Measurements from ENCODE around the gene PHF1. TPM values are rescaled to one million over a fixed set of nuclear protein-coding genes. Genes with fewer than 3 reads are reported as not detected.

PHF1 gene
- total and polyA plus RNA-seq, 2 of the 13 experiments (the other 11 are each of a cell fraction or from before 2014, with no cell fraction given), result 25.4 to 61.9 TPM

GRCh38 chr6:33391278-33391921, 19.4 kb upstream of the PHF1 start, which contains the start of gene KIFC1 (continued):
- TF ChIP-seq, protein P1, sequence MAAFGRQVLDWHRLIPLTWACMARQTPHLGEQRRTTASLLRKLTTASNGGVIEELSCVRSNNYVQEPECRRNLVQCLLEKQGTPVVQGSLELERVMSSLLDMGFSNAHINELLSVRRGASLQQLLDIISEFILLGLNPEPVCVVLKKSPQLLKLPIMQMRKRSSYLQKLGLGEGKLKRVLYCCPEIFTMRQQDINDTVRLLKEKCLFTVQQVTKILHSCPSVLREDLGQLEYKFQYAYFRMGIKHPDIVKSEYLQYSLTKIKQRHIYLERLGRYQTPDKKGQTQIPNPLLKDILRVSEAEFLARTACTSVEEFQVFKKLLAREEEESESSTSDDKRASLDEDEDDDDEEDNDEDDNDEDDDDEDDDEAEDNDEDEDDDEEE (CRISPR knock-in tag; IDR thresholded peaks at IDR 0.05), result peak; percentile 93; the same call in 1 of the 2 replicates
- TF ChIP-seq ZNF543 (CRISPR knock-in tag; IDR thresholded peaks at IDR 0.05) (no peak), ESRRA (CRISPR knock-in tag; IDR thresholded peaks at IDR 0.05; ENCODE audit: low read depth) (peak; percentile 70; the same call in 1 of the 2 replicates), TBX2 (CRISPR knock-in tag; IDR thresholded peaks at IDR 0.05; ENCODE audit: borderline replicate concordance) (peak; percentile 97), PHF21A (CRISPR knock-in tag; IDR thresholded peaks at IDR 0.05) (peak; percentile 98), KAT2B (IDR thresholded peaks at IDR 0.05; ENCODE audit: borderline replicate concordance, low read depth, low read length) (no peak), TSC22D2 (CRISPR knock-in tag; IDR thresholded peaks at IDR 0.05; ENCODE audit: borderline replicate concordance) (peak; percentile 70), ZNF704 (CRISPR knock-in tag; IDR thresholded peaks at IDR 0.05; ENCODE audit: borderline replicate concordance) (peak; percentile 88; the same call in 1 of the 2 replicates), ZNF205 (CRISPR knock-in tag; IDR thresholded peaks at IDR 0.05) (peak; percentile 84), THYN1 (CRISPR knock-in tag; IDR thresholded peaks at IDR 0.05; ENCODE audit: borderline replicate concordance, low read depth) (no peak), ZNF556 (CRISPR knock-in tag; IDR thresholded peaks at IDR 0.05; ENCODE audit: borderline replicate concordance) (peak; percentile 76; the same call in 1 of the 2 replicates), KLF9 (CRISPR knock-in tag; IDR thresholded peaks at IDR 0.05; ENCODE audit: low read depth) (peak; percentile 73; the same call in 1 of the 2 replicates), GABPA (IDR thresholded peaks at IDR 0.05; ENCODE audit: low read depth, low read length) (peak; percentile 82), GABPA (CRISPR knock-in tag; IDR thresholded peaks at IDR 0.05; ENCODE audit: low read depth) (peak; percentile 98), ZNF777 (CRISPR knock-in tag; IDR thresholded peaks at IDR 0.05) (peak; percentile 87), YY1 (IDR thresholded peaks at IDR 0.05; ENCODE audit: insufficient read depth, insufficient replicate concordance, low read depth, low read length) (peak; percentile 78), MIER2 (CRISPR knock-in tag; IDR thresholded peaks at IDR 0.05) (no peak; the same call in none of the 2 replicates), PHF5A (CRISPR knock-in tag; IDR thresholded peaks at IDR 0.05; ENCODE audit: low read depth, unreplicated experiment) (peak; percentile 83), RBAK (CRISPR knock-in tag; IDR thresholded peaks at IDR 0.05) (no peak), YEATS2 (CRISPR knock-in tag; IDR thresholded peaks at IDR 0.05; ENCODE audit: borderline replicate concordance) (peak; percentile 97; the same call in 1 of the 2 replicates), ZNF747 (CRISPR knock-in tag; IDR thresholded peaks at IDR 0.05; ENCODE audit: borderline replicate concordance) (peak; percentile 81), ZNF577 (CRISPR knock-in tag; IDR thresholded peaks at IDR 0.05; ENCODE audit: borderline replicate concordance, low read depth) (no peak), MYC (CRISPR knock-in tag; IDR thresholded peaks at IDR 0.05; ENCODE audit: borderline replicate concordance) (peak; percentile 69), ZFP41 (CRISPR knock-in tag; IDR thresholded peaks at IDR 0.05; ENCODE audit: borderline replicate concordance) (peak; percentile 85; the same call in 1 of the 2 replicates), ZSCAN30 (CRISPR knock-in tag; IDR thresholded peaks at IDR 0.05) (no peak), RFXANK (CRISPR knock-in tag; IDR thresholded peaks at IDR 0.05) (no peak; the same call in 1 of the 2 replicates), TCF7L2 (IDR thresholded peaks at IDR 0.05; ENCODE audit: low read depth, low read length) (no peak)
- TF ChIP-seq, protein P2, sequence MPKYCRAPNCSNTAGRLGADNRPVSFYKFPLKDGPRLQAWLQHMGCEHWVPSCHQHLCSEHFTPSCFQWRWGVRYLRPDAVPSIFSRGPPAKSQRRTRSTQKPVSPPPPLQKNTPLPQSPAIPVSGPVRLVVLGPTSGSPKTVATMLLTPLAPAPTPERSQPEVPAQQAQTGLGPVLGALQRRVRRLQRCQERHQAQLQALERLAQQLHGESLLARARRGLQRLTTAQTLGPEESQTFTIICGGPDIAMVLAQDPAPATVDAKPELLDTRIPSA (CRISPR knock-in tag; IDR thresholded peaks at IDR 0.05; ENCODE audit: borderline replicate concordance), result no peak
